GM10248 (cell line): Measurements from ENCODE around the gene DUS1L.

ENCODE experiments used
- CTCF ChIA-PET: fragments of 300-600 bp; sonication (Branson Sonifier 250); formaldehyde crosslinking; extraction: SDS; loops from one replicate; lab custom pipeline; 2021; ENCODE audit warnings: antibody characterized with exemption; lab: Yijun Ruan, JAX
- POLR2A ChIA-PET: fragments of 350-650 bp; sonication (Branson Sonifier 250); formaldehyde crosslinking; extraction: SDS; loops from one replicate; lab custom pipeline; 2020; ENCODE audit warnings: antibody characterized with exemption; lab: Yijun Ruan, JAX
- DNase-seq: peaks from one replicate; pipeline ENCODE4 v3.0.0; 2012; ENCODE audit errors: extremely low spot score
- CTCF ChIP-seq: IDR thresholded peaks from 2 replicates; pipeline ENCODE4 v1.5.1; 2012; ENCODE audit warnings: mild to moderate bottlenecking, low read depth; ENCODE audit errors: extremely low read depth, missing control alignments, control extremely low read depth

Gene DUS1L

GRCh38 chr17:82030470-82031302 lies 34.9 kb downstream of the DUS1L start:
- TF ChIP-seq CTCF = peak; percentile 96
- POLR2A ChIA-PET = interaction anchor here (0.5 to 0.6 kb wide), 2 partner anchors 105 to 202 kb away, joined by 3 to 4 read pairs; no protein-coding TSS in a partner anchor
- CTCF ChIA-PET = interaction anchor here (0.6 to 9.3 kb wide), 51 partner anchors 9 to 523 kb away, joined by 3 to 87 read pairs (median 4); partner anchors contain the start of genes CENPX, DCXR, FASN and GPS1
- peak; percentile 86 for DNase-seq

- no peak for DNase-seq
- no peak for TF ChIP-seq CTCF
- POLR2A ChIA-PET = no interaction called here
- CTCF ChIA-PET = interaction anchor here (0.9 to 9.3 kb wide), 39 partner anchors 10 to 524 kb away, joined by 3 to 87 read pairs (median 5); partner anchors contain the start of genes DCXR, GPS1, OGFOD3 and PYCR1
Observed at GRCh38 chr17:82029990-82030469, 35.6 kb downstream of the DUS1L start.

- CTCF ChIA-PET = interaction anchor here (0.6 to 9.3 kb wide), 27 partner anchors 9 to 524 kb away, joined by 3 to 87 read pairs (median 5); partner anchors contain the start of genes DCXR, GPS1, OGFOD3 and SIRT7
- POLR2A ChIA-PET = no interaction called here
- TF ChIP-seq CTCF = no peak
- DNase-seq = no peak
Observed at GRCh38 chr17:82029391-82029790, 36.2 kb downstream of the DUS1L start.

GRCh38 chr17:82028966-82029365 lies 36.6 kb downstream of the DUS1L start:
- DNase-seq = no peak
- no peak for TF ChIP-seq CTCF
- POLR2A ChIA-PET = no interaction called here
- CTCF ChIA-PET = interaction anchor here (0.6 to 9.3 kb wide), 13 partner anchors 9 to 525 kb away, joined by 3 to 87 read pairs (median 5); partner anchors contain the start of gene DCXR

GRCh38 chr17:82028246-82028645 lies 37.4 kb downstream of the DUS1L start:
- TF ChIP-seq CTCF = no peak
- ChIA-PET CTCF (interaction anchor here (1.1 to 9.3 kb wide), 7 partner anchors 8 to 126 kb away, joined by 3 to 87 read pairs (median 5); partner anchors contain the start of gene DCXR), POLR2A (no interaction called here)
- DNase-seq = no peak

- ChIA-PET CTCF (interaction anchor here (1.3 to 9.3 kb wide), 3 partner anchors 14 to 129 kb away, joined by 3 to 67 read pairs (median 4); partner anchors contain the start of gene DCXR), POLR2A (interaction anchor here (0.5 kb wide), 1 partner anchor 143 kb away, joined by 3 read pairs; no protein-coding TSS in a partner anchor)
- DNase-seq = no peak
- TF ChIP-seq CTCF = no peak
Observed at GRCh38 chr17:82025401-82026107, 40.0 kb downstream of the DUS1L start.
